Smooth muscle cell (in vitro differentiated cells): Measurements from ENCODE around the gene ZFP37. TPM values are rescaled to one million over a fixed set of nuclear protein-coding genes. Genes with fewer than 3 reads are reported as not detected.

ENCODE experiments used
- DNase-seq: peaks from one replicate; lab custom pipeline; 2025; ENCODE audit not compliant: unreplicated experiment; lab: John Stamatoyannopoulos, UW
- H2AFZ ChIP-seq: fragments of 200-600 bp; sonication (generic); 2 replicates; pipeline ENCODE4 v1.6.0; 2016; ENCODE audit warnings: antibody characterized with exemption, low read depth, mild to moderate bottlenecking
- H3F3A ChIP-seq: fragments of 200-600 bp; sonication (generic); 2 replicates; pipeline ENCODE4 v1.6.0; 2017; ENCODE audit warnings: antibody characterized with exemption, low read depth
- H3K27ac ChIP-seq: fragments of 200-600 bp; sonication (generic); 2 replicates; pipeline ENCODE4 v1.5.1; 2016; ENCODE audit warnings: low read depth, mild to moderate bottlenecking
- H3K27me3 ChIP-seq: fragments of 200-600 bp; sonication (generic); 2 replicates; pipeline ENCODE4 v1.6.1; 2016; ENCODE audit warnings: low read depth, mild to moderate bottlenecking
- H3K36me3 ChIP-seq: fragments of 200-600 bp; sonication (generic); 2 replicates; pipeline ENCODE4 v1.5.1; 2016; ENCODE audit warnings: low read depth
- H3K4me1 ChIP-seq: fragments of 200-600 bp; sonication (generic); 2 replicates; pipeline ENCODE4 v1.5.1; 2016; ENCODE audit warnings: low read depth
- H3K4me2 ChIP-seq: fragments of 200-600 bp; sonication (generic); 2 replicates; pipeline ENCODE4 v1.6.0; 2016; ENCODE audit warnings: mild to moderate bottlenecking
- H3K4me3 ChIP-seq: fragments of 200-600 bp; sonication (generic); 2 replicates; pipeline ENCODE4 v1.5.1; 2016; ENCODE audit warnings: mild to moderate bottlenecking
- H3K79me2 ChIP-seq: fragments of 200-600 bp; sonication (generic); 2 replicates; pipeline ENCODE4 v1.6.0; 2016; ENCODE audit warnings: low read depth, mild to moderate bottlenecking
- H3K9ac ChIP-seq: fragments of 200-600 bp; sonication (generic); 2 replicates; pipeline ENCODE4 v1.6.0; 2016; ENCODE audit warnings: low read depth
- H3K9me3 ChIP-seq: fragments of 200-600 bp; sonication (generic); replicated peaks from 2 replicates; pipeline ENCODE4 v1.5.1; 2016; ENCODE audit warnings: low read depth
- H4K20me1 ChIP-seq: fragments of 200-600 bp; sonication (generic); 2 replicates; pipeline ENCODE4 v1.6.0; 2016; ENCODE audit warnings: low read depth
- CTCF ChIP-seq: fragments of 200-600 bp; sonication (generic); IDR thresholded peaks from 2 replicates; pipeline ENCODE4 v1.5.1; 2017; ENCODE audit warnings: borderline replicate concordance, mild to moderate bottlenecking, antibody characterized with exemption; ENCODE audit not compliant: insufficient read depth, poor library complexity, severe bottlenecking
- WGBS: methylation state at CpG from one replicate; pipeline ENCODE4 v1.1.7; 2016; ENCODE audit warnings: low lambda C conversion rate; 5-methylcytosine and 5-hydroxymethylcytosine counted together
- polyA plus RNA-seq: library from polyadenylated mRNA; unstranded; fragments of >200 nt; fragmentation: Nextera tagmentation; extraction: Ambion mirVana; gene quantifications from 2 replicates; pipeline ENCODE4 v1.2.1, GENCODE V29; 2016
- total RNA-seq: library from RNA; depleted of rRNA; stranded (reverse); fragments of >200 nt; gene quantifications from 2 replicates; pipeline ENCODE4 v1.2.3, GENCODE V29; 2014

Gene ZFP37
- total and polyA plus RNA-seq, 2 experiments from 2014 or later, result 2.2 to 8.2 TPM

DNA sequence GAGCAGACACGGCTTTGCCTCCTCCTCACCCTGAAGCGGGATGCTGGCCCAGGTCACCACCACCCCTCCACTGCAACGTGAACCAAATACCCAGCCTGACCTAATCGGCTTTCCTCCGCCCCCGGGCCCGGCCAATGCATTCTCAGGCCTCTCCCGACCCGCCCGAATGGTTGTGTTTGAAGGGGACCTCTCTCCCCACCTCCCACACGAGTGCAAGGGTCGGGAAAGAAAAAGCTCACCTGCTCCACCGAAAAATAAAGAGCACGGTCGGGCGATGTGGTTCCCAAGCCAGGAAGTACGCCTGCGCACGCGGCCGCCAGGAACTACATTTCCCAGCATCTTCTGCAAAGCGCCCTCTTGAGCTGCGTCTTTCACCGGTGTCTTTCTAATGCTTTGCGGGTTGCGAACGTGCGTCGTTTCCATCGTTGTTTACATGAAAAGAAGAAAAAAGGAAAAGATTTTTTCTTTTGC, 44.6 kb downstream of the ZFP37 start, which contains the start of gene ZNF883:
ZNF883 (minus strand) TSS at position 282 of the 471 bp plus-strand sequence.
- 21% methylated on average over 30 of the region's 30 CpGs for WGBS
- Histone ChIP-seq H4K20me1 (no peaks in the 10 kb centered on the region), H3K27me3 (no peaks in the 10 kb centered on the region), H3K27ac (no peak within 1 kb of the TSS), H3K9me3 (no peaks in the 10 kb centered on the region), H3F3A (no peaks in the 10 kb centered on the region), H3K4me2 (peak within 1 kb of the TSS; percentile 85), H3K79me2 (no peaks in the 10 kb centered on the region), H3K9ac (no peak within 1 kb of the TSS), H3K36me3 (no peaks in the 10 kb centered on the region), H2AFZ (peak within 1 kb of the TSS; percentile 91), H3K4me3 (peak within 1 kb of the TSS; percentile 55), H3K4me1 (no peaks in the 10 kb centered on the region)
- no peak for DNase-seq
- no peak for TF ChIP-seq CTCF

GRCh38 chr9:113005777-113006176, 50.7 kb downstream of the ZFP37 start:
- Histone ChIP-seq H3K27me3 (no peaks in the 10 kb centered on the region), H2AFZ (no peak overlapping the region), H3K4me3 (no peak overlapping the region), H3K9me3 (peaks cover 13% of the 10 kb centered on the region), H3K4me1 (no peaks in the 10 kb centered on the region), H3K4me2 (no peak overlapping the region), H3K36me3 (peaks cover 13% of the 10 kb centered on the region), H3K9ac (no peak overlapping the region), H3K27ac (no peak overlapping the region), H3F3A (no peaks in the 10 kb centered on the region), H3K79me2 (no peaks in the 10 kb centered on the region), H4K20me1 (no peaks in the 10 kb centered on the region)
- 71% methylated on average over 1 of the region's 1 CpG for WGBS
- no peak for TF ChIP-seq CTCF
- DNase-seq, result no peak

DNA sequence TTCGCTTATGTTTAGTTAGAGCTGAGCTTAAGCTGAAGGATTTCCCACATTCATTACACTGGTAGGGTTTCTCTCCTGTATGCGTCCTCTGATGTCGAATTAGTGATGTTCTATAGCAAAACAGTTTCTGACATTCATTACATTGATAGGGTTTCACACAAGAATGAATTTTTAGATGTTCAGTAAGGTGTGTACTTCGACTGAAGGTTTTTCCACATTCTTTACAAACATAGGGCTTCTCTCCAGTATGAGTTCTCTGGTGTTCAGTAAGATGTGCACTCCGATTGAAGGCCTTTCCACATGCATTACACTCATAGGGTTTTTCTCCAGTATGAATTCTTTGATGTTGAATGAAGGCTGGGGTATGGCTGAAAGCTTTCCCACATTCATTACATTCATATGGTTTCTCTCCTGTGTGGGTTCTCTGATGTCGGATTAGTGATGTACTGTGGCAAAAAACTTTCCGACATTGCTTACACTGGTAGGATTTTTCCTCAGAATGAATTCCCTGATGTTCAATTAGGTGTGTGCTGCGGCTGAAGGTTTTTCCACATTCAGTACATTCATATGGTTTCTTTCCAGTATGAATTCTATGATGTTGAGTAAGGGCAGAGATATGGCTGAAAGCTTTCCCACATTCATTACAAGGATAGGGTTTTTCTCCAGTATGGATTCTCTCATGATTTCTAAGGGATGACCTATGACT, 59.1 kb downstream of the ZFP37 start:
- H3F3A ChIP-seq, result no peaks in the 10 kb centered on the region
- WGBS, result 83% methylated on average over 8 of the region's 8 CpGs

More for the DNA sequence above, 59.1 kb downstream of the ZFP37 start:
- no peaks in the 10 kb centered on the region for H3K4me1 ChIP-seq
- no peak overlapping the region for H3K27ac ChIP-seq
- H3K9ac ChIP-seq, result no peak overlapping the region
- H3K79me2 ChIP-seq, result no peaks in the 10 kb centered on the region
- DNase-seq, result no peak
- no peak overlapping the region for H3K4me2 ChIP-seq
- H3K4me3 ChIP-seq, result no peak overlapping the region
- no peaks in the 10 kb centered on the region for H4K20me1 ChIP-seq
- no peak for TF ChIP-seq CTCF
- no peaks in the 10 kb centered on the region for H3K27me3 ChIP-seq
- peaks cover 32% of the 10 kb centered on the region for H3K36me3 ChIP-seq
- no peak overlapping the region for H2AFZ ChIP-seq
- H3K9me3 ChIP-seq, result peaks cover 64% of the 10 kb centered on the region

Other genes starting within 250 kb of the ZFP37 start
- gene SLC46A2, start 165.8 kb downstream of the ZFP37 start, total RNA-seq, result not detected in 2 replicates
- gene SLC46A2, start 165.8 kb downstream of the ZFP37 start, polyA plus RNA-seq, result not detected in 2 replicates
- gene ZNF883, start 44.5 kb downstream of the ZFP37 start, total RNA-seq, result 4.3 and 9.9 TPM in 2 replicates
- 0.91 and 1.7 TPM in 2 replicates for gene ZNF883, start 44.5 kb downstream of the ZFP37 start, polyA plus RNA-seq
- gene SLC31A2, start 94.3 kb upstream of the ZFP37 start, total RNA-seq, result 4.8 and 8.7 TPM in 2 replicates
- gene SLC31A2, start 94.3 kb upstream of the ZFP37 start, polyA plus RNA-seq, result 7.6 and 9.1 TPM in 2 replicates
- gene FKBP15, start 164.6 kb upstream of the ZFP37 start, total RNA-seq, result 22.6 and 27.9 TPM in 2 replicates
- gene FKBP15, start 164.6 kb upstream of the ZFP37 start, polyA plus RNA-seq, result 12.3 and 13.0 TPM in 2 replicates
- 34.7 and 39.1 TPM in 2 replicates for gene SLC31A1, start 164.8 kb upstream of the ZFP37 start, total RNA-seq
- gene SLC31A1, start 164.8 kb upstream of the ZFP37 start, polyA plus RNA-seq, result 28.1 and 35.8 TPM in 2 replicates
- gene CDC26, start 218.8 kb upstream of the ZFP37 start, total RNA-seq, result 44.8 and 49.3 TPM in 2 replicates
- gene CDC26, start 218.8 kb upstream of the ZFP37 start, polyA plus RNA-seq, result 59.8 and 61.8 TPM in 2 replicates
- 18.5 and 22.9 TPM in 2 replicates for gene PRPF4, start 218.9 kb upstream of the ZFP37 start, total RNA-seq
- 21.0 and 22.2 TPM in 2 replicates for gene PRPF4, start 218.9 kb upstream of the ZFP37 start, polyA plus RNA-seq
- gene RNF183, start 246.7 kb upstream of the ZFP37 start, total RNA-seq, result 0.09 and 2.3 TPM in 2 replicates
- gene RNF183, start 246.7 kb upstream of the ZFP37 start, polyA plus RNA-seq, result 0.66 TPM in 1 of 2 replicates, not detected in the other